H9 (cell line): ENCODE results near the gene USP34. TPM values are rescaled to one million over a fixed set of nuclear protein-coding genes. Genes with fewer than 3 reads are reported as not detected.

ENCODE experiments used
- DNase-seq: peaks from one replicate; pipeline ENCODE4 v3.0.0-alpha.2; 2017
- H2AFZ ChIP-seq: one replicate; pipeline ENCODE4 v1.6.1; 2013; ENCODE audit warnings: mild to moderate bottlenecking, low read length, control low read depth, moderate library complexity
- H2AK5ac ChIP-seq: 2 replicates; pipeline ENCODE4 v1.6.1; 2013; ENCODE audit warnings: low read length, control low read depth, mixed read lengths; ENCODE audit not compliant: insufficient read length
- H2BK120ac ChIP-seq: one replicate; pipeline ENCODE4 v1.6.1; 2013; ENCODE audit warnings: low read depth, mild to moderate bottlenecking, low read length, control low read depth, inconsistent platforms; ENCODE audit not compliant: poor library complexity, severe bottlenecking
- H2BK12ac ChIP-seq: 2 replicates; pipeline ENCODE4 v1.6.1; 2013; ENCODE audit warnings: low read length, control low read depth, mixed read lengths, low read depth; ENCODE audit not compliant: insufficient read length
- H2BK15ac ChIP-seq: 2 replicates; pipeline ENCODE4 v1.6.1; 2013; ENCODE audit warnings: low read depth, low read length, control low read depth
- H2BK20ac ChIP-seq: one replicate; pipeline ENCODE4 v1.6.1; 2013; ENCODE audit warnings: low read depth, mild to moderate bottlenecking, low read length, control low read depth, inconsistent platforms; ENCODE audit not compliant: poor library complexity, severe bottlenecking
- H2BK5ac ChIP-seq: 2 replicates; pipeline ENCODE4 v1.6.1; 2013; ENCODE audit warnings: low read length, control low read depth, mixed read lengths; ENCODE audit not compliant: insufficient read length
- H3K14ac ChIP-seq: 2 replicates; pipeline ENCODE4 v1.6.1; 2013; ENCODE audit warnings: low read length, control low read depth; ENCODE audit not compliant: insufficient read depth
- H3K18ac ChIP-seq: 2 replicates; pipeline ENCODE4 v1.6.1; 2013; ENCODE audit warnings: low read depth, mild to moderate bottlenecking, mixed read lengths, low read length, control low read depth; ENCODE audit not compliant: insufficient read length
- H3K23ac ChIP-seq: 2 replicates; pipeline ENCODE4 v1.6.1; 2013; ENCODE audit warnings: low read length, control low read depth, mixed read lengths, low read depth; ENCODE audit not compliant: insufficient read length
- H3K23me2 ChIP-seq: 2 replicates; pipeline ENCODE4 v1.6.1; 2013; ENCODE audit warnings: low read depth, mild to moderate bottlenecking, mixed read lengths, low read length, control low read depth; ENCODE audit not compliant: insufficient read length, poor library complexity, severe bottlenecking
- H3K27ac ChIP-seq: 2 replicates; pipeline ENCODE4 v1.5.1; 2013; ENCODE audit warnings: low read length, control low read depth, mixed read lengths, low read depth; ENCODE audit not compliant: insufficient read length
- H3K27me3 ChIP-seq: 2 replicates; pipeline ENCODE4 v1.6.1; 2013; ENCODE audit warnings: low read length, control low read depth, inconsistent platforms; ENCODE audit not compliant: insufficient read depth
- H3K4ac ChIP-seq: 2 replicates; pipeline ENCODE4 v1.6.1; 2013; ENCODE audit warnings: low read depth, mild to moderate bottlenecking, control low read depth, inconsistent platforms, low read length, moderate library complexity
- H3K4me1 ChIP-seq: 2 replicates; pipeline ENCODE4 v1.6.1; 2013; ENCODE audit warnings: low read length, control low read depth, inconsistent platforms; ENCODE audit not compliant: insufficient read depth
- H3K4me2 ChIP-seq: 2 replicates; pipeline ENCODE4 v1.6.1; 2013; ENCODE audit warnings: low read length, control low read depth, mixed read lengths; ENCODE audit not compliant: insufficient read length, insufficient read depth
- H3K56ac ChIP-seq: 2 replicates; pipeline ENCODE4 v1.6.1; 2013; ENCODE audit warnings: low read depth, mild to moderate bottlenecking, mixed read lengths, low read length, control low read depth; ENCODE audit not compliant: insufficient read length
- H3K79me1 ChIP-seq: 2 replicates; pipeline ENCODE4 v1.6.1; 2013; ENCODE audit warnings: low read depth, mild to moderate bottlenecking, moderate library complexity, low read length, control low read depth, inconsistent platforms; ENCODE audit not compliant: insufficient read depth, poor library complexity, severe bottlenecking
- H3K79me2 ChIP-seq: 2 replicates; pipeline ENCODE4 v1.6.1; 2013; ENCODE audit warnings: low read length, control low read depth, inconsistent platforms; ENCODE audit not compliant: insufficient read depth
- H3K9ac ChIP-seq: 2 replicates; pipeline ENCODE4 v1.6.1; 2013; ENCODE audit warnings: low read length, control low read depth, mixed read lengths; ENCODE audit not compliant: insufficient read length; ENCODE audit errors: extremely low read depth
- H3K9me3 ChIP-seq: one replicate; pipeline ENCODE4 v1.6.1; 2013; ENCODE audit warnings: low read depth, low read length, inconsistent platforms; ENCODE audit not compliant: control insufficient read depth
- H3T11ph ChIP-seq: one replicate; pipeline ENCODE4 v1.6.1; 2013; ENCODE audit warnings: mild to moderate bottlenecking, low read length, control low read depth, inconsistent platforms
- H4K20me1 ChIP-seq: one replicate; pipeline ENCODE4 v1.6.1; 2013; ENCODE audit not compliant: control insufficient read depth, insufficient read length, insufficient read depth
- H4K5ac ChIP-seq: 2 replicates; pipeline ENCODE4 v1.6.1; 2013; ENCODE audit warnings: low read depth, mild to moderate bottlenecking, mixed read lengths, low read length, control low read depth; ENCODE audit not compliant: insufficient read length
- H4K8ac ChIP-seq: replicated peaks from 2 replicates; pipeline ENCODE4 v1.6.1; 2013; ENCODE audit warnings: low read length, control low read depth, mixed read lengths, low read depth; ENCODE audit not compliant: insufficient read length
- H4K91ac ChIP-seq: 2 replicates; pipeline ENCODE4 v1.6.1; 2013; ENCODE audit warnings: low read depth, mild to moderate bottlenecking, moderate library complexity, mixed read lengths, low read length, control low read depth; ENCODE audit not compliant: insufficient read length
- H3K27ac Mint-ChIP-seq, 3 experiments: 2 replicates in 2 of 3; 3 replicates in 1 of 3; pipeline ENCODE4 v1.8.0; 2020 to 2021; ENCODE audit warnings: mixed read lengths in 3 of 3, mild to moderate bottlenecking in 1 of 3, moderate library complexity in 1 of 3
- H3K27me3 Mint-ChIP-seq: 2 replicates; pipeline ENCODE4 v1.8.0; 2021; ENCODE audit warnings: low read depth, mild to moderate bottlenecking, moderate library complexity, mixed read lengths
- H3K36me3 Mint-ChIP-seq, 3 experiments: 2 replicates in 2 of 3; 3 replicates in 1 of 3; pipeline ENCODE4 v1.8.0; 2020 to 2021; ENCODE audit warnings: low read depth in 3 of 3, mixed read lengths in 3 of 3; ENCODE audit not compliant: insufficient read depth in 1 of 3
- H3K4me1 Mint-ChIP-seq, 2 experiments: 2 replicates each; pipeline ENCODE4 v1.8.0; 2020; ENCODE audit warnings: mixed read lengths in 2 of 2
- H3K4me3 Mint-ChIP-seq, 2 experiments: 2 replicates in 1 of 2; 3 replicates in 1 of 2; pipeline ENCODE4 v1.8.0; 2020 to 2021; ENCODE audit warnings: mild to moderate bottlenecking in 2 of 2, mixed read lengths in 2 of 2, moderate library complexity in 1 of 2
- H3K9me3 Mint-ChIP-seq, 2 experiments: 2 replicates in 1 of 2; 3 replicates in 1 of 2; pipeline ENCODE4 v1.8.0; 2020; ENCODE audit warnings: mild to moderate bottlenecking in 2 of 2, mixed read lengths in 2 of 2, moderate library complexity in 1 of 2
- WGBS: extraction: QIAGEN DNeasy Blood & Tissue Kit; methylation state at CpG from one replicate; pipeline ENCODE4 v1.1.7; 2013; ENCODE audit warnings: missing lambda C conversion rate, low lambda C conversion rate, mixed read lengths; ENCODE audit not compliant: insufficient read length; ENCODE audit errors: extremely low coverage; 5-methylcytosine and 5-hydroxymethylcytosine counted together
- total RNA-seq: library from RNA; stranded (reverse); gene quantifications from 2 replicates; pipeline ENCODE4 v1.2.1, GENCODE V29; 2021
- TF ChIP-seq, protein P1 (sequence below): fragments of 200-600 bp; sonication (generic); conservative IDR thresholded peaks from 3 replicates; pipeline ENCODE4 v1.8.0; 2021; ENCODE audit warnings: antibody characterized with exemption, mild to moderate bottlenecking

Gene USP34
- total RNA-seq, 1 experiment from 2014 or later: 93.9 TPM

- no peak overlapping the region for H3K9ac ChIP-seq
- no peak overlapping the region for H2BK20ac ChIP-seq
- TF ChIP-seq, protein P1, sequence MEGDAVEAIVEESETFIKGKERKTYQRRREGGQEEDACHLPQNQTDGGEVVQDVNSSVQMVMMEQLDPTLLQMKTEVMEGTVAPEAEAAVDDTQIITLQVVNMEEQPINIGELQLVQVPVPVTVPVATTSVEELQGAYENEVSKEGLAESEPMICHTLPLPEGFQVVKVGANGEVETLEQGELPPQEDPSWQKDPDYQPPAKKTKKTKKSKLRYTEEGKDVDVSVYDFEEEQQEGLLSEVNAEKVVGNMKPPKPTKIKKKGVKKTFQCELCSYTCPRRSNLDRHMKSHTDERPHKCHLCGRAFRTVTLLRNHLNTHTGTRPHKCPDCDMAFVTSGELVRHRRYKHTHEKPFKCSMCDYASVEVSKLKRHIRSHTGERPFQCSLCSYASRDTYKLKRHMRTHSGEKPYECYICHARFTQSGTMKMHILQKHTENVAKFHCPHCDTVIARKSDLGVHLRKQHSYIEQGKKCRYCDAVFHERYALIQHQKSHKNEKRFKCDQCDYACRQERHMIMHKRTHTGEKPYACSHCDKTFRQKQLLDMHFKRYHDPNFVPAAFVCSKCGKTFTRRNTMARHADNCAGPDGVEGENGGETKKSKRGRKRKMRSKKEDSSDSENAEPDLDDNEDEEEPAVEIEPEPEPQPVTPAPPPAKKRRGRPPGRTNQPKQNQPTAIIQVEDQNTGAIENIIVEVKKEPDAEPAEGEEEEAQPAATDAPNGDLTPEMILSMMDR: no peak
- no peaks in the 10 kb centered on the region for H3K9me3 ChIP-seq
- no peak overlapping the region for H2BK12ac ChIP-seq
- no peak overlapping the region for H3K23ac ChIP-seq
- H4K91ac ChIP-seq: no peak overlapping the region
- H3K9me3 Mint-ChIP-seq: no peaks in the 10 kb centered on the region
- H2AFZ ChIP-seq: no peak overlapping the region
- H3K27ac ChIP-seq: no peak overlapping the region
- no peak overlapping the region for H4K8ac ChIP-seq
- no peaks in the 10 kb centered on the region for H3K27me3 ChIP-seq
- H3K18ac ChIP-seq: no peak overlapping the region
- no peak overlapping the region for H3K4me2 ChIP-seq
- H3K36me3 Mint-ChIP-seq: peaks cover 66 to 98% (median 92%) of the 10 kb centered on the region in 3 experiments; a peak in 6 of 7 replicates
- no peak overlapping the region for H2BK120ac ChIP-seq
- H3K79me1 ChIP-seq: no peaks in the 10 kb centered on the region
- H4K20me1 ChIP-seq: no peaks in the 10 kb centered on the region
- no peak overlapping the region for H3K14ac ChIP-seq
- H2BK15ac ChIP-seq: no peak overlapping the region
- H3K79me2 ChIP-seq: no peaks in the 10 kb centered on the region
- 100% methylated on average over 1 of the region's 5 CpGs for WGBS
- no peak overlapping the region for H3K4me3 Mint-ChIP-seq
- no peak overlapping the region for H2AK5ac ChIP-seq
- H3K27ac Mint-ChIP-seq: no peak overlapping the region
- no peak overlapping the region for H4K5ac ChIP-seq
- H3T11ph ChIP-seq: no peak overlapping the region
- no peak overlapping the region for H2BK5ac ChIP-seq
- no peaks in the 10 kb centered on the region for H3K27me3 Mint-ChIP-seq
- no peaks in the 10 kb centered on the region for H3K4me1 Mint-ChIP-seq
- no peak overlapping the region for H3K4ac ChIP-seq
- H3K4me1 ChIP-seq: no peaks in the 10 kb centered on the region
- DNase-seq: no peak
- no peaks in the 10 kb centered on the region for H3K23me2 ChIP-seq
- no peak overlapping the region for H3K56ac ChIP-seq
Measured at GRCh38 chr2:61485281-61485680, 14.4 kb upstream of the USP34 start.
